GM18526 (cell line): Measurements from ENCODE around the gene KRT85.

Source experiments
- POLR2A ChIP-seq: IDR thresholded peaks from 3 replicates; pipeline ENCODE4 v1.6.1; 2011; ENCODE audit not compliant: insufficient read length; ENCODE audit errors: extremely low read depth

KRT85 gene

GRCh38 chr12:52400906-52401305 is 33.6 kb upstream of the KRT85 start:
- no peak for TF ChIP-seq POLR2A

DNA sequence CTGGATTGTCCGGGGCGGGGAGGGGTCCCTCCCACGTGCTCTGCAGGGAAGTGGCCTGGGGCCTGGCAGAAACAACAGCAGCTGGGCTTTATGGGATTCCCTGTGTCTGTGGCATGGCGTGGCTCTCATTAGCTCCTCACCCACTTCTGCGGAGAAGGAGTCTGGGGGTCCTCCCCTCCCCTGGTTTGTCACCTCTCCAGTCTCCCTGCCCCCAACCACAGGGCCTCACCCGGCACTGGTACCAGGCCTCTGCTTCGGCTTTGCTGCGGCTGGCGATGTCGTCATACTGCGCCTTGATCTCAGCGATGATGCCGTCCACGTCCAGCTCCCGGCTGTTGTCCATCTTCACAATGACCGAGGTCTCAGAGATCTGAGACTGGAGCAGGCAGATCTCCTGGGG is 32.5 kb upstream of the KRT85 start:
- TF ChIP-seq POLR2A, result no peak

DNA sequence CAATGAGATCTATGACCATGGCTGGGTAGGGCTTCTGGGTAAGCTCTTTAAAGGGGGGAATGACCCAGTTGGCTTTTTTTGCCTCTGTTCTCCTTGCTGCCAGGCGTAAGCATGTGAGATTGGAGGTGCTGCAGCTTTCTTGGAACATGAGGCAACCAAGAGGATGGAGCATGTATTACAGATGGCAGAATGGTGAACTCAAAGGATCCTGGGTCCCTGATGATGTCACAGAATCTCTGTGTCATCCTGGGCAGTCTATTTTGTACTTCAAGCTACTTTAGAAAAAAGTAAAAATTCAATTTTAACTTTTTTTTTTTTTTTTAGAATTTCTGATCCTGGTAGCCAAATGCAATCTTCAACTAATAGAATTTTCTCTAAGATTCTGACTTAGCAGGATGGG is 30.9 kb upstream of the KRT85 start:
- TF ChIP-seq POLR2A, result no peak

GRCh38 chr12:52396656-52397055 is 29.4 kb upstream of the KRT85 start:
- no peak for TF ChIP-seq POLR2A

DNA sequence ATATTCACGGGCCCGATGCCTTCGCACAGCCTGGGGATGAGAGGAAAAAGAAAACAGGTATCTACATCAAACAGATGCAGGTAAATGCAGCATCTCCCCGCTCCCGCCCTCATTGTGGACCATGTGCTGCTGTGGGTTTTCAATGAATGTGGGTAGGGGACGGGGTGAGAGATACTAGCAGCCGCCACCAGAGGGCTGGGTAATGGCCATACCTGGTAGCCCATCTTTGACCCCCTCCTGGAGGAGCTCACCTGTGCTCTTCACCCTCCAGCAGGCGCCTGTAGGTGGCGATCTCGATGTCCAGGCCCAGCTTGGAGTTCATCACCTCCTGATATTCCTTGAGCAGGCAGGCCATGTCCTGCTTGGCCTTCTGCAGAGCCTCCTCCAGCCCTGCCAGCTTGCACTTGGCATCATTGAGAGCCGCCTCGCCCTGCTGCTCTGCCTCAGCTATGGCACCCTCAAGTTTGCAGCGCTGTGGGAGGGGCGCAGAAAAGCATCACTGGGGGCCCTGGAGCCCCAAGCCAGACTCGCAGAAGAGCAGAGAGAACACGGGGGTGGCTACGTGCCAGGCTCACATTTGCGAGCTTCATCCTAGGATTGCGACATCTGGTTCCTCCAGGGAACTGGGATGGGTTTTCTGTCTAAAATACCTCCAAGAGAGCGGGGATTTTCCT is 28.6 kb upstream of the KRT85 start:
- TF ChIP-seq POLR2A, result no peak

DNA sequence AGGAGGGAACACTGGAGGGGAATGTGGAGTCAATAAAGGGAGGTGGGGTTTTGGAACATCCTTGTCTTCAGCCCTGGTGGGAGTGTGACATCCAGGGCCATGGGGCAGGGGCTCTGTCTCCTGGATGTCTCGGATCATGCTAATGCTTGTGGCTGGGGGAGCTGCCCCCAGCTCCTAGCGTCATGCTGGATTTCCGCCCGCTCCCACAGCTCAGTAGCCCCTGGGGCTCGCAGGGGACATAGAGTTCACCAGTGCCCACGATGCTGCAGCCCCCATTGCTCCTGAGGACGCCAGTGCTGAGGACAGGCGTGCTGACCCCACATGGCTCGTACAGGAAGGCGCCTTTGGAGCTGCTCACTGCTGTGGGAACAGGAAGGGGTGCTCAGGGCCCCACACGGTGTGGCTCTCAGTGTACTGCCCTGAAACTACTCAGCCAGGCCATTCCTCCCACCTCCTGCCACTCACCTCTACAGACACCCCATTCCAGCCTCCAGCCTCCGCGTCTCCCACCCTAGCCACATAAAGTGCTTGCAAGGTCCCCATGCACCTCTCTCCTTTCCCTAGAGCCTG is 27.6 kb upstream of the KRT85 start:
- no peak for TF ChIP-seq POLR2A

GRCh38 chr12:52392465-52393007 is 25.3 kb upstream of the KRT85 start:
- TF ChIP-seq POLR2A, result no peak

GRCh38 chr12:52391618-52392002 is 24.3 kb upstream of the KRT85 start:
- no peak for TF ChIP-seq POLR2A

DNA sequence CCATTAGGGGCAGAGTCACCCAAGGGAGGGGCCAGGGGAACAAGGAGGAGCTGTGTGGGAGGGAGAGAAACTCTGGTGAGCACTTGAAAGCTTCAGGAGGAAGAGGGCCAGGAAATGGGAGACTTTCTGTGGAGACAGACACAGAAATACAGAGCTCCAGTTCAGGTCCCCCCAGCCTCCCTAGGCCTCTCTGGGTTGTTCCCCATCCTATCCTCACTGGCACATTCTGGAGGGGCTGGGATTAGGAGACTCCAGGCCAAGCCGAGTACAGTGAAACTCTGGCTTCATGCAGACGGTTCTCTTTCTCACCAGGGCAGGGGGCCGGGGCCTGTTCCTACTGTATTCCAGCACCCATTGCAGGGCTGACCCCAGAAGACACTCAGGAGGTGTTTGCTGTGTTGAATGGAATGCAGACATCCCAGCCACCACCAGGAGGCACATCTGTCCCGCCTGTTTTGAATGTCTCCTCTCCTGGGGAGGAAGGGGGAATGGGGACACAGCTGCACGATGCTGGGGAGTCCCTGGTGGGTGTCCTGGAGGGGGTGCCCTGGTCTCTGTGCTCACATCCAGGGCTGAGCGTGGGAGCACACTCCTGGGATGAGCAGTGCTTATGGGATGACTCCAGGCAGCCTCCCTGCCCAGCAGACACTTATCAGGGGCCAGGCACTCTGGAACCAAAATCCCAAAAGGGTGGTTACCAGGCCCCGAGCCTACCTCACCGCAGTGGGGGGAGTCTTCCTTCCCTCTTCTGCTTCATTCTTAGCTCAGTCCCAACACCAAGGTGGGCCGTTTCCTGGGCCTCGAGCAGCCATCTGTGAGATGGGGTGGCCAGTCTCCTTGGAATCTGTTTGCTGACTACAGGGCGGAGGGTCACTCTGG is 23.7 kb upstream of the KRT85 start:
- no peak for TF ChIP-seq POLR2A

DNA sequence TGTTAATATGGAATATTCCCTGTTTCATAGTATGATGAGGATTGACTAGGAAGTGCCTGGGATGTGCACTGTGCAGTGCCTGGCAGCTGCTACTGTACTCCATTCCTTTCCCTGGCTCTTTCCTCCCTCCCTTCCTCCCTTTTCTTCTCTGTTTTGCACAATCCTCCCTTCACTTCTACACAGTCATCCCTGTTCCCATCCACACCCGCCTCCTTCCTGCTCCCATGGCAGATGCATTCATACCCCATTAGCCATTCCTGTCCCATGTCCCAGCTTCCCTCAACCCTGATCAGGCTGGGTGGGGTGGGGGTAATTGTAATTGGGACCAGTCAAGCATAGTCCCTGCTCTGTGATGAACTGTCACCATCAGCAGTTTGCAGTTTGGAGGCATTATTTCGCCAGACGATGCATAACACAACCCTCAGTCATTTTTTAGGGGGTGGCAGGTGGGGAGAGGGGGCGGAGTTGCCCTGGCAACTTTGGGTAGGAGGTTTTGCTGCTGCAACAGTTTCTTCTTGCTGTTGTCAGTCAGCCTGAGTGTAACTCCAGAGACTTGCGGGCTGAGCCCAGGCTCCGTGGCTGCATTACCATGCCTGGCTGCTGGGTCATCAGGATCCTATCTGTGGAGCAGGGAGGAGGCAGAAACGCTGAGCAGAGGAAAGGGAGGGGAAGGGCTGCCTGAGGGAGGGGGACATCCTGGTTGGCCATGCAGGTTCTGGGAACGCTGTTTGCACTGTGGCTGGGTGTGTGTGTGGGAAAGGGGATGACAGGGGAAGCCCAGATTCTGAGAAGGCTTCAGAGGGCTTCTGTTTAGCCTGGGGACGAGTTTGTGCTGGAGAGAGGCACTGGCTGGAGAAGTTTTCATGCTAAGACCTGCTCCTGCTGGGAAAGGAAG is 22.3 kb upstream of the KRT85 start:
- TF ChIP-seq POLR2A, result no peak

DNA sequence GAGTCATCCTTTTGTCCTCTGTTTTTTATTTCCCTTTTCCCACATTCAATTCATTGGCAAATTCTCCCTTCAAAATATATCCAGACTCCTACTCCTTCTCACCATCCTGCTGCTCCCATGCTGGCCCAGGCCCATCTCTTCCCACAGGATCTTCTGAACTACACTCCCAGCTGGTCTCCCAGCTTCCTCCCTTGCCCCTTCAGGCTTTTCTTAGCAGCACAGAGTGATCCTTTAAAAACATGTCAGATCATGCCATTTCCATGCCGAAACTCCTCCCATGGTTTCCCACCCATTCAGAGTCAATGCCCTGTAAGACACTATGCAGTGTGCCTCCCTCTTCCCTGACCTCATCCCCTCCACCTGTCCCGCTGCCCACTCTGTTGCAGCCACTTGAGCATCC is 20.6 kb upstream of the KRT85 start:
- TF ChIP-seq POLR2A, result no peak

DNA sequence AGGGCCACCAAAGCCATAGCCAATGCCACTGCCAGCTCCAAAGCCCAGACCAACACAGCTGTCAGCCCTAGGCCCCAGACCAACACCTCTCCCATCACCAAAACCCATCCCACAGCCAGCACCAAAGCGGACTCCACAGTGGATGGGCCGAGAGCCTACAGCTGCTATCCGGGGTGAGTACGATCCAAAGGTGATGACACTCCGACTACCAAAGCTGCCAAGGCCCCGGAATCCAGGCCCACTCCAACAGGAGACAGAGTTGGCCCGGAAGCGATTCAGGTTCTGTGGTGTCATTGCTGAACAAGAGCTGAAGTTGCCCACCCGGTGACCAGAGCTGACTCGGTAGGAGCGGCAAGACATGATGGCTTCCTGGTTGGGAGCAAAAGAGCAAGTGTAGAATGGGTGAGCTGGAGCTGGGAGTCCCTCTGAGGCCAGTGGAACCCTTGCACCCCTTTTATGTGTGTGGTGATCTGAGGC is 18.0 kb upstream of the KRT85 start, which contains the start of gene KRT84:
Gene KRT84 (minus strand): TSS at position 427 of the 477 bp plus-strand sequence. CDS start 67 bp downstream, at position 360.
- no peak for TF ChIP-seq POLR2A

DNA sequence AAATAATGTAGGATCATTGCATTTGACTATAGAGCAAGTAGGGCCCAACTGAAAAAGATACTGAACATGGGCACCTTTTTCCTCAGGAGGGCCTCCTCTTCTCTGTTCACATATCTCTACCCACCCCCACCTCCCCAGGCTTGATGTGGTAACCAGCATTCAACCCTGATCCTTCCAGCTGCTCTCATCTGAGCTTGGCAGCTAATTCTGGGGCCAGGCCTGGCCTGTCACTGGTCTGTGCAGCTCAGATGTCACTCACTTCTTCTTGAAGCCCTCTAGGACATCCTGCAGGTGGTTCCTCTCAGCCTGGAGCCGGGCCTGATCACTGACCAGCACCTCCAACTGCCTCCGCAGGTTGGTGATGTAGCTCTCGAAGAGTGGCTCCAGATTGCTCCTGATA is 16.1 kb upstream of the KRT85 start:
- TF ChIP-seq POLR2A, result no peak

- no peak for TF ChIP-seq POLR2A
Observed at GRCh38 chr12:52382854-52383253, 15.6 kb upstream of the KRT85 start.

DNA sequence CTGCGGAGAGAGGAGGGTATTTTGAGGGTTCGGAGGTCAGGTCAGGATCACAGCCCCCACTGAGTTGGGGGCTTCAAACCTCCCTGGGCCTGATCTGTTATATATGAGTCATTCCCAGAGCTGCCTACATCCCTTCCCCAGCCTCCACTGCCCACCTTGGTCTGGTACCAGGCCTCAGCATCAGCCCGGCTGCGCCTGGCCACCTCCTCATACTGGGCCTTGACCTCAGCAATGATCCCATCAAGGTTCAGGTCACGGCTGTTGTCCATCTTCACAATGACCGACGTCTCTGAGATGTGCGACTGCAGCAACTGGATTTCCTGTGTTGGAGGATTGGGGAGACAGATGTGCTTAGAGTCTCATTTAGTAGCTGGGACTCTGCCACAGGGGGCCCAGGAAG is 13.9 kb upstream of the KRT85 start:
- TF ChIP-seq POLR2A, result no peak
